22Rv1 (cell line): ENCODE data around the gene WNT9A.
A peak's percentile ranks its signal among the peaks of the same experiment; 100 is the strongest.

Experiments used
- H3K27ac ChIP-seq: fragments of 450-650 bp; 2 replicates; pipeline ENCODE4 v1.5.1; 2017
- ZFX ChIP-seq: fragments of 450-650 bp; IDR thresholded peaks from 2 replicates; pipeline ENCODE4 v1.6.1; 2017; ENCODE audit warnings: antibody characterized with exemption, borderline replicate concordance
- TF ChIP-seq, protein P1 (sequence below): fragments of 450-650 bp; IDR thresholded peaks from 2 replicates; pipeline ENCODE4 v1.5.1; 2017; ENCODE audit warnings: mild to moderate bottlenecking

Gene WNT9A

GRCh38 chr1:227944090-227944930 is 3.4 kb downstream of the WNT9A start:
- no peak overlapping the region for H3K27ac ChIP-seq
- TF ChIP-seq ZFX = no peak
- TF ChIP-seq, protein P1, sequence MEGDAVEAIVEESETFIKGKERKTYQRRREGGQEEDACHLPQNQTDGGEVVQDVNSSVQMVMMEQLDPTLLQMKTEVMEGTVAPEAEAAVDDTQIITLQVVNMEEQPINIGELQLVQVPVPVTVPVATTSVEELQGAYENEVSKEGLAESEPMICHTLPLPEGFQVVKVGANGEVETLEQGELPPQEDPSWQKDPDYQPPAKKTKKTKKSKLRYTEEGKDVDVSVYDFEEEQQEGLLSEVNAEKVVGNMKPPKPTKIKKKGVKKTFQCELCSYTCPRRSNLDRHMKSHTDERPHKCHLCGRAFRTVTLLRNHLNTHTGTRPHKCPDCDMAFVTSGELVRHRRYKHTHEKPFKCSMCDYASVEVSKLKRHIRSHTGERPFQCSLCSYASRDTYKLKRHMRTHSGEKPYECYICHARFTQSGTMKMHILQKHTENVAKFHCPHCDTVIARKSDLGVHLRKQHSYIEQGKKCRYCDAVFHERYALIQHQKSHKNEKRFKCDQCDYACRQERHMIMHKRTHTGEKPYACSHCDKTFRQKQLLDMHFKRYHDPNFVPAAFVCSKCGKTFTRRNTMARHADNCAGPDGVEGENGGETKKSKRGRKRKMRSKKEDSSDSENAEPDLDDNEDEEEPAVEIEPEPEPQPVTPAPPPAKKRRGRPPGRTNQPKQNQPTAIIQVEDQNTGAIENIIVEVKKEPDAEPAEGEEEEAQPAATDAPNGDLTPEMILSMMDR = no peak

DNA sequence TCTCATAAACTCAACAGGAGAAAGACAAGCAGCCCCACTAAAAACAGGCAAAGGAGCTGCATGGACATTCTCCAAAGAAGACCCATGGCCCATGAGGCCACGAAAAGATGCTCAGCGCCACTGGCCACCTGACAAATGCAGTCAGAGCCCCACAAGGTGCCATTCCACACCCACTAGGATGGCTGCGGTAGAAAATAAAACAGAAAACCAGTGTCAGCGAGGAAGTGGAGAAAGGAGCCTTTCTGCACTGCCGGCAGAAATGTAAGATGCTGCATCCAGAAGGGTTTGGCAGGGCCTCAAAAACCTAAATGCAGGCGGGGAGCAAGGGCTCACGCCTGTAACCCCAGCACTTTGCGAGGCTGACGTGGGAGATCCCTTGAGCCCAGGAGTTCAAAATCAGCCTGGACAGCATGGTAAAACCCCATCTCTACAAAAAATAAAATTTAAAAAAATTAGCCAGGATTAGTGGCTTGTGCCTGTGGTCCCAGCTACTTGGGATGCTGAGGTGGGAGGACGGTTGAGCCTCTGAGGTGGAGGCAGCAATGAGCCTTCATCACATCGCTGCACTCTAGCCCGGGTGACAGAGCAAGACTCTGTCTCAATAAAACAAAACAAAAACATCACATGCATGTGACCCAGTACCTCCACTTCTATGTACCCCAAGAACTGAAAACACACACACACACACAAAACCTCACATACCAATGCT is 4.2 kb downstream of the WNT9A start:
- no peak overlapping the region for H3K27ac ChIP-seq
- TF ChIP-seq, protein P1 = no peak
- no peak for TF ChIP-seq ZFX

- no peak overlapping the region for H3K27ac ChIP-seq
- TF ChIP-seq ZFX = no peak
- TF ChIP-seq, protein P1 = no peak
Measured at GRCh38 chr1:227942716-227943261, 4.9 kb downstream of the WNT9A start.

DNA sequence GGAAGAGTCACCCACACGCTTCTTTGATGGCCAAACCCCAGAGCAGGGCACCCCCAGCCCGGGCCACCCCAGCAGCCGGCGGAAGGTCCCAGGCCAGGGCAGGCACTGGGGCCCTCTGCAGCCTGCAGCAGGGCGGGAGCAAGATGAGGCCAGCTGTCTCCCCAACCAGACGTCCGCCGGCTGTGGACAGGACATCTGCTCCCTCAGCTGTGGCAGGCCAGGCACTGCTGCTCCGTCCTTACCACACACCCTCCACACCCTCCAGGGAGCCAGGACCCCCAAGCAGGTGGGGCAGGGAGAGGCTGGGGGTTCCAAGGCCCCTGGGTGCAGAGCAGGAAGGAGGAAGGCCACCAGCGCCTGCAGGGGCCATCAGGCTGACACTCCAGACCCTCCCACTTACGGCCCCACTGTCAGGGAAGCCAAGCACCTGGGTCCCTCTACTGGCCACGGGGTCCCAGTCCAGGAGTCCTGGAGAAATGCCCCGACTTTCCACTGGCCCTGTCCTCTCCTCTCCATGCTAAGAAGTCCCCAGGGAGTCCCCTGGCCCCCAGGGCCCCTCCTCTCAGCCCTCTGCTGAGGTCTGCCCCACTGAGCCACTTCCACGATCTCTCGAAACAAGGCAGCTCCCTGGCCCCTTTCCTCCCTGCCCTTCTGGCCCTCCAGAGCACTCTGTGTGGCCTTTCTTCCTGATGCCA is 5.6 kb downstream of the WNT9A start:
- no peak overlapping the region for H3K27ac ChIP-seq

DNA sequence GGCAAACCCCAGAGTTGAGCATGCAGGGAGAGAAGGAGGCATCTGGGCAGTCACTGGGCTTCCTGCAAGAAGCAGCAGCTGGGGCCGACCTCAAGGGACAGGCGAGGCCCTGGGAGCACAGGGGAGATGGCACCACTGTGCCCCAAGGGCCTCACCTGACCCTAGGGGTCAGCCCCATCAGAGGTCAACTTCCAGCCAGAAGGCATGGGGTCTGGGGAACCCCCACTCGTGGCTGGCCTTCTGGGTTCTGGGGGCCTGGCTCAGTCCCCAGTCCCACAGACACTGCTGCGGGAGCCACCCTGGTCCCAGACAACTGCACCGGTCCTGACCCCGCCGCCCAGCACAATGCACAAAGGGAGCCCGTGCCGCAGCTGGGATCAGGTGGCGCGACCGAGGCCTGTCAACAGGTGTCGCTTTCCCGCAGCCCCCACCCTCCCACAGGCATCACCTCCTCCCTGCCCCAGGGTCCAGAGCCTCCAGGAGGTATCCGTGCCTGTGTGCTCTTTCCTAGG is 6.2 kb downstream of the WNT9A start:
- TF ChIP-seq, protein P1 = peak; percentile 12; the same call in 1 of the 2 replicates
- no peak for TF ChIP-seq ZFX
- no peak overlapping the region for H3K27ac ChIP-seq

More for the DNA sequence above, 5.6 kb downstream of the WNT9A start:
- TF ChIP-seq ZFX = no peak
- TF ChIP-seq, protein P1 = 0 out of 2 replicates have a peak, but pooled peaks have one; percentile 6

DNA sequence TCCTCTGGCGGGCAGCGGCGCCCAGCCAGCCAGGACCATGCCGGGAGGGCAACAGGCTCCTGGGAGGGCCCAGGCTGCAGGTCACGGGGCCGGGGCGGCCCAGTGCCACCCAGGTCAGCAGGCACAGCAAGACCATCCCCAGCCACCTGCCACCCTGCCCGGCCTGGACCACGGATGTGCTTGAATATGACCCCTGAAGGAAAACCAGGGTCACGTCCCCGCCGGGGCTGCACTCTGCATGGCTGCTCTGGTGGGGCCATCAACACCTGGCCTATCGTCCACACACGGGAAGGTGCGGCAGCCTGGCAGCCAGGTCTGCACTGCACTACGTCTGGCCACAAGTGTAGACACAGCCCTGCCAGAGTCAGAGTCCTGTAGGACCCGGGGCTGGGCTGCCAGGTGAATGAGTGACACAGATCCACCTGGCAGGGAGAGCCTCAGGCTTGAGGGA is 6.9 kb downstream of the WNT9A start:
- TF ChIP-seq, protein P1 = no peak
- TF ChIP-seq ZFX = no peak
- no peak overlapping the region for H3K27ac ChIP-seq
